ENCODE results near the gene CNNM1.
A peak's percentile ranks its signal among the peaks of the same experiment; 100 is the strongest.

The CNNM1 gene

GRCh38 chr10:99329304-99329553, at the start of gene CNNM1:
CNNM1 (plus strand) TSS chr10:99329356; CDS start chr10:99329388, 32 bp downstream.
- FAIRE-seq (peak; percentile 79), DNase-seq (ENCODE audit: insufficient read length, low spot score) (peak; percentile 23)

GRCh38 chr10:99279626-99280111, 49.5 kb upstream of the CNNM1 start:
- no peak for FAIRE-seq
- DNase-seq (ENCODE audit: insufficient read length, low spot score) = no peak

GRCh38 chr10:99280472-99280871, 48.7 kb upstream of the CNNM1 start:
- FAIRE-seq (no peak), DNase-seq (ENCODE audit: insufficient read length, low spot score) (no peak)

GRCh38 chr10:99285881-99286280, 43.3 kb upstream of the CNNM1 start:
- no peak for DNase-seq (ENCODE audit: insufficient read length, low spot score)
- FAIRE-seq = no peak

- no peak for DNase-seq (ENCODE audit: insufficient read length, low spot score)
- no peak for FAIRE-seq
Observed at GRCh38 chr10:99290306-99290705, 38.9 kb upstream of the CNNM1 start.

- DNase-seq (ENCODE audit: insufficient read length, low spot score) = no peak
- no peak for FAIRE-seq
Observed at GRCh38 chr10:99292159-99292558, 37.0 kb upstream of the CNNM1 start.

- FAIRE-seq (no peak), DNase-seq (ENCODE audit: insufficient read length, low spot score) (no peak)
Observed at GRCh38 chr10:99296605-99297004, 32.6 kb upstream of the CNNM1 start.

GRCh38 chr10:99297033-99297432, 32.1 kb upstream of the CNNM1 start:
- DNase-seq (ENCODE audit: insufficient read length, low spot score) = no peak
- no peak for FAIRE-seq

- FAIRE-seq (no peak), DNase-seq (ENCODE audit: insufficient read length, low spot score) (no peak)
Observed at GRCh38 chr10:99303899-99304861, 25.0 kb upstream of the CNNM1 start.

GRCh38 chr10:99304862-99305229, 24.3 kb upstream of the CNNM1 start:
- DNase-seq (ENCODE audit: insufficient read length, low spot score) (no peak), FAIRE-seq (no peak)

- FAIRE-seq (no peak), DNase-seq (ENCODE audit: insufficient read length, low spot score) (no peak)
Observed at GRCh38 chr10:99312501-99312900, 16.7 kb upstream of the CNNM1 start.

- FAIRE-seq (no peak), DNase-seq (ENCODE audit: insufficient read length, low spot score) (no peak)
Observed at GRCh38 chr10:99315853-99316252, 13.3 kb upstream of the CNNM1 start.

GRCh38 chr10:99316374-99316773, 12.8 kb upstream of the CNNM1 start:
- DNase-seq (ENCODE audit: insufficient read length, low spot score) (no peak), FAIRE-seq (no peak)

- no peak for FAIRE-seq
- no peak for DNase-seq (ENCODE audit: insufficient read length, low spot score)
Observed at GRCh38 chr10:99318048-99318447, 11.1 kb upstream of the CNNM1 start.

- DNase-seq (ENCODE audit: insufficient read length, low spot score) (no peak), FAIRE-seq (no peak)
Observed at GRCh38 chr10:99318475-99318874, 10.7 kb upstream of the CNNM1 start.

- FAIRE-seq = no peak
- DNase-seq (ENCODE audit: insufficient read length, low spot score) = no peak
Observed at GRCh38 chr10:99325281-99325680, 3.9 kb upstream of the CNNM1 start.

- DNase-seq (ENCODE audit: insufficient read length, low spot score) = no peak
- no peak for FAIRE-seq
Observed at GRCh38 chr10:99326871-99327270, 2.3 kb upstream of the CNNM1 start.

GRCh38 chr10:99328579-99329303, 415 bp upstream of the CNNM1 start:
- no peak for DNase-seq (ENCODE audit: insufficient read length, low spot score)
- FAIRE-seq = no peak

GRCh38 chr10:99329554-99330346, 594 bp downstream of the CNNM1 start:
- DNase-seq (ENCODE audit: insufficient read length, low spot score) = no peak
- FAIRE-seq = no peak

GRCh38 chr10:99330347-99330924, 1.3 kb downstream of the CNNM1 start:
- FAIRE-seq = no peak
- no peak for DNase-seq (ENCODE audit: insufficient read length, low spot score)
